Large intestine (tissue), 3 donors: ENCODE measurements around the gene PNMA1. TPM values are rescaled to one million over a fixed set of nuclear protein-coding genes. Genes with fewer than 3 reads are reported as not detected.
A peak's percentile ranks its signal among the peaks of the same experiment; 100 is the strongest.

ENCODE experiments used
- DNase-seq, 2 donors: peaks; one replicate each; pipeline versions ENCODE4 v3.0.0 to v3.0.0-alpha.2; 2013
- H3K27ac ChIP-seq: one replicate; pipeline ENCODE4 v1.5.1; 2013; ENCODE audit warnings: low read length
- H3K27me3 ChIP-seq: 2 replicates; pipeline ENCODE4 v1.6.1; 2013; ENCODE audit warnings: low read length; ENCODE audit not compliant: control insufficient read depth, insufficient read depth
- H3K36me3 ChIP-seq: 2 replicates; pipeline ENCODE4 v1.6.1; 2013; ENCODE audit warnings: low read length; ENCODE audit not compliant: control insufficient read depth, insufficient read depth
- H3K4me1 ChIP-seq: one replicate; pipeline ENCODE4 v1.6.1; 2013; ENCODE audit warnings: low read length; ENCODE audit not compliant: control insufficient read depth, insufficient read depth
- H3K4me3 ChIP-seq: one replicate; pipeline ENCODE4 v1.5.1; 2013; ENCODE audit warnings: low read length
- H3K9me3 ChIP-seq: one replicate; pipeline ENCODE4 v1.6.1; 2013; ENCODE audit warnings: mild to moderate bottlenecking, low read depth, low read length, moderate library complexity; ENCODE audit not compliant: control insufficient read depth
- WGBS: methylation state at CpG from one replicate; pipeline ENCODE4 v1.1.5; 2013; ENCODE audit warnings: low lambda C conversion rate; ENCODE audit not compliant: insufficient coverage; 5-methylcytosine and 5-hydroxymethylcytosine counted together
- polyA plus RNA-seq: library from polyadenylated mRNA; unstranded; fragments of 120-200 nt; gene quantifications from one replicate; pipeline ENCODE4 v1.2.1, GENCODE V29; 2013

Gene PNMA1
- polyA plus RNA-seq, 1 donor: 34.9 TPM

DNA sequence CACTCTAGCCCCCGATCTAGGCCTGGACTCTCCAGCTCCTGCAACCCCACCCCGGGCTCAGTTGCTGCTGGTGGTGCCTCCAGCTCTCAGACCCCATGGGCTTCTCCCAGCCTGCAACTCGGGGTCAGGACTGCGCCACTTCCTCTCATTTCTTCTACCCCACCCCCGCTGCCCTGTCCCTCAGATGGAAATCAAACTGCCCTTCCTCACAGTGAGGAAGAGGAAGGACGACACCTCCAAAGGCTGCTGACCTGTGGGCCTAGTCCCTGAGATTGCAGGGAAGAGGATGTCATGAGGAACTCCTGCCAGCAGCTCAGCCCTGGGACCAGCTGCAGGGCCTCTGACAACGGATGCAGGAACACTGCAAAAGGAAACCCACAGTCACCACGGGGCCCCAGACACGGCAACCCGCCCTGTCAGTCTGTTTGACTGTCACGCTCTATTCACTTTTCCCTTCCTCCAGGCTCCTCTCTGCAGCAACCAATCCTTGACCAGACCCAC is 29.3 kb upstream of the PNMA1 start:
- Histone ChIP-seq H3K27me3 (no peaks in the 10 kb centered on the region), H3K27ac (peak overlapping the region; percentile 87), H3K9me3 (no peaks in the 10 kb centered on the region), H3K36me3 (peaks cover 15% of the 10 kb centered on the region), H3K4me3 (no peak overlapping the region), H3K4me1 (peaks cover 89% of the 10 kb centered on the region)
- DNase-seq: peak in 1 of 2 donors; percentile 70
- WGBS: no CpG with 5 or more reads among the region's 11 CpGs

DNA sequence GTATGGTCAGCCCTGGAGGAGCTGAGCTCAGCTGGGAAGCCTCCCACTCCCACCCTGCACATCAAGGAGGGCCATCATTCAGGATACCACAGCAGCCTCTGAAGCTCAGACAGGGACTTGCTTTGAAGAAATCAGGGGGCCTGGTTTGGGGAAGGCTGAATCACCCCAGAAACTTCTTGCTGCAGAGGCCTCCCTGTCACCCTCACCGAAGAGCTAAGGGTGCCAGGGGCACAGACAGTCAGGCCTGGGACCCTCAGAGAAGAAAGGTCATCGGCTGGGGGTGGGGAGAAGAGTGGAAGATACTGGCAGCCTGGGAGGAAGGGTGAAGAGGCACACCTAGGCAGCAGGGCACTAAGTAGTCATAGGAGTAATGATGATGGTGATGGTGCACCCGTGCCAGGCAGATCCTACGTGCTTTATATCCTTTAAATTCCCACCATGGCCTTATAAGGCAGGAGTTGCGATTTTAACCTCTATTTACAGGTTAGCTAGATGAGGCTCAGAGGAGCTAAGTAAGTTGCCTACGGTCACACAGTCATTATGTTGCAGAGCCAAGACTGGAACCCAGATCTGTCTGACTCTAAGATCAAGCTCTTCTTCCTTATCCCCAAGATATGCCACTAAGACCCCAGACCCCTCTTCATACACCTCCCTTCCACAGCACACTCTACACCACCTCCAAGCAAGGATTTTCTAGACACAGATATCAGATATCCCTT is 28.5 kb upstream of the PNMA1 start:
- H3K36me3 ChIP-seq: peaks cover 20% of the 10 kb centered on the region
- H3K9me3 ChIP-seq: no peaks in the 10 kb centered on the region
- peak overlapping the region; percentile 87 for H3K27ac ChIP-seq
- H3K4me1 ChIP-seq: peaks cover 87% of the 10 kb centered on the region
- WGBS: no CpG with 5 or more reads among the region's 6 CpGs
- peak in 1 of 2 donors; percentile 1 for DNase-seq
- H3K4me3 ChIP-seq: no peak overlapping the region
- no peaks in the 10 kb centered on the region for H3K27me3 ChIP-seq

DNA sequence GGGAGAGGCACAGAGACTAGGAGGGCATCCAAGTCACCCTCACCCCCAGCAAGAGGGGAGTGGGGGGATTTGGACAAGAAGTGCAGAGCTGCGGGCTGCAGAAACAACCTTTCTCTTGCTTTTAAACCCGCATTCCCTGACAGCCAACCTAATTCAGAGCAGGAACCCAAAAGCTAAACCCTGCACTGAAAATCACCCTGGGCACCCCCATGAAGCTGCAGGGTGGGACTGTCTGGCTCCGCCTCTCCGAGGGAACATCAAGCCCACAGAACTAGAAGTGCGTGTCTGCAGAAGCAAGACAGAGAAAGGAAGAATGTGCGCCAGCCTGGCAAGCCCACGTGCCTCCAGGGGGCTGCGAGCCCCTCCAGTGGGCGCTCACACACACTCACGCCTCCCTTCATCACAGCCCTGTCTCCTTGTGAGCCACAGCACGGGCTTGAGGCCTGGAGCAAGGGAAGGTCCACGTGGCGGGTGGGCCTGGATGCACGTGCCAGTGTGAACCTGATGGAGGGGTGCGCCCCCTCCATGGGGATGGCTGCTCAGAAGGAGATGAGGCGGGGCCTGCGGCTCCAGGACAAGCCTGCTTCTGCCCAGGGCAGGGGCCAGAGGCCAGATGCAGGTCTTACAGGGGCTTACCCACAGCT is 27.8 kb upstream of the PNMA1 start:
- Histone ChIP-seq H3K9me3 (no peaks in the 10 kb centered on the region), H3K4me3 (no peak overlapping the region), H3K36me3 (peaks cover 23% of the 10 kb centered on the region), H3K27ac (peak overlapping the region; percentile 87), H3K4me1 (peaks cover 81% of the 10 kb centered on the region), H3K27me3 (no peaks in the 10 kb centered on the region)
- peak in 1 of 2 donors; percentile 35 for DNase-seq
- no CpG with 5 or more reads among the region's 17 CpGs for WGBS

DNA sequence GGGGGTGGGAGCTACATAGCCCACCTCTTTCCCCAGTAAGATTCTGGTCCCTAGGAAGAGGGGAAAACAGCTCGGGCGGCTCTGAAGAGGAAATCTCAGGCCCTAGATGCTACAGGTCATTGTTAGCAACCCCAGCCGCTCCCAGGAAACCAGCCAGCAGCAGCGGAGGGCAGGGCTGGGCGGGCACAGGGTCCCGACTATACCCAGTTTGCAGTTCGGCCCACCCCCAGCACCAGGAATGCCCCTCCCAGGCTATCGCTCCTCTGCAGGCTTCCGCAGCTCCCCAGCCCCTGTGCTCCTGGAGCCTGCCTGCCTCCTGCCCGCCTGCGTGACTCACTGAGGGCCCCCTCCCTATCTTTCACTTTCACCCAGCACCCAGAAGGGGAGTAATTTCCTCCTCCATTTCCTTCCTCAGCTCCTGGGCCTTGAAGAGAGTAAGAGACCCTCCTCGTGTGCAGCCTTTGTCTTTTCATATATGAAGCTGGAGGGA is 27.2 kb upstream of the PNMA1 start:
- H3K9me3 ChIP-seq: no peaks in the 10 kb centered on the region
- peak overlapping the region; percentile 87 for H3K27ac ChIP-seq
- WGBS: no CpG with 5 or more reads among the region's 12 CpGs
- no peaks in the 10 kb centered on the region for H3K27me3 ChIP-seq
- H3K4me1 ChIP-seq: peaks cover 75% of the 10 kb centered on the region
- peaks cover 29% of the 10 kb centered on the region for H3K36me3 ChIP-seq
- DNase-seq: peak; percentile 83 to 90
- no peak overlapping the region for H3K4me3 ChIP-seq

DNA sequence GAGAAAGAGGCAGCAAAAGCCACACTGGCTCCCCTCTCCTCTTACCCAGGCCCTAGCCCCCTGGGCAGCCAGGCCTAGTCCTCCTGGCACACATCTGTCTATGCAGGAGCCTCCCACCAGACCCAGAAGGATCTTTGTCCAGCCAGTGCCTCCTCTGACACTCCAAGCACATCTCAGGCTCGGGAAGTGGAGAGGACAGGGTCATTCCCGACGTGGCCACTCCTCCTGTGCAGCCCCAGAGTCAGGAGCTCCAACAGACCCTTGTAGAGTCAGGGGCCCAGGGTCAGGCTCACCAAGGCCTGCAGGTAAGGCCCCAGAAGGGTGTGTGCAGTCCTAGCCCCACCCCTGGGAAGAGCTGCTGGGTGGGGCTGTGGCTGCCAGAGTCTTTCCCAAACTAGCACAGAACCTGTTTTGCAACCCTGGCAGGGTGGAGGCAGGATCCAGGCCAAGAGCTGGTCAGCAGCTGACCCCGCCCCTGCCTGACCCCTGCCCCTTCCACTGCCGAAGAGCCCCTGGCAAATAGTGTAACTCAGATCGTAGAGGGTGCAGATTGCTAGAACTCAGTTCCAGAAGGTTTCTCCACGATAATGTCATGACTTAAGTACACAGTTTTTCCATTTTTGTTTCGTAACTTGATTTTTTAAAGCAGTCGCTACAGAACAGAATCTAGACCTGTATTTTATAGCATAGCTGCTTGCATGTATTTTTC is 26.6 kb upstream of the PNMA1 start:
- WGBS: 14% methylated on average over 2 of the region's 9 CpGs
- Histone ChIP-seq H3K27me3 (no peaks in the 10 kb centered on the region), H3K36me3 (peaks cover 31% of the 10 kb centered on the region), H3K9me3 (no peaks in the 10 kb centered on the region), H3K4me3 (no peak overlapping the region), H3K27ac (peak overlapping the region; percentile 87), H3K4me1 (peaks cover 68% of the 10 kb centered on the region)
- peak in 1 of 2 donors; percentile 87 for DNase-seq

DNA sequence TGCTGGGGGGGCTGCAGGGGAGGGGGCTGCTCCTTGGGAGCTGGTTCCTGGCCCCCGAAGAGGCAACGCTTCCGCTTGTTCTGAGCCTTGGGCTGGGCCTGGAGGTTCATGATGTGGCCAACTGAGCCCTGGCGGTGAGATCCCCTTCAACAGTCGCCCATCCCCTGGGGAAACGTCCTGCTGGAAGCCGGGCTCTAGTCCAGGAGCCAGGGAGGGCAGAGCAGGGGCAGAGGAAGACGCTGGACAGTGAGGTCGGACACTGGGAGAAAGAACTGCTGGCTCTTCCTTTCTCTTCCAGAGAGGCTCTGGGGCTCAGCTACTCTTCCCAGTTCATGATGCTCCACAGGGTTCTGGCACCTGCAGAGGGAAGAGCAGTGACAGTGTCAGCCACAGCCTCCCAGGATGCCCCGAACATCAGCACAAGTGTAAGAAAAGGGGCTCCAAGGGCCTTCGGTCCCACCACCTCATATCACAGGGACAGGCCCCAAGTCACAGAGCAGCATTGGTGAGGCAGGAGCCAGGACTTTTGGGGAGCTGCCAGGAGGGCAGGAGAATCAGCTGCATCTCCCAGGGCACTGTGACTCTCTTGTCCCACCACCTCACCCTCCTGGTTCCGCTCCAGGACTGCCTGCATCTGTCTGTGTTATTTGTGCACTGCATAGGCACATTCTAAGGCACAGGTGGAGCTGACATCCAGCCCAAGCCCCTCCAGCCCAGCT is 25.9 kb upstream of the PNMA1 start:
- Histone ChIP-seq H3K4me1 (peaks cover 61% of the 10 kb centered on the region), H3K4me3 (no peak overlapping the region), H3K27ac (peak overlapping the region; percentile 87), H3K9me3 (no peaks in the 10 kb centered on the region), H3K36me3 (peaks cover 37% of the 10 kb centered on the region), H3K27me3 (no peaks in the 10 kb centered on the region)
- DNase-seq: peak in 1 of 2 donors; percentile 2
- no CpG with 5 or more reads among the region's 12 CpGs for WGBS

DNA sequence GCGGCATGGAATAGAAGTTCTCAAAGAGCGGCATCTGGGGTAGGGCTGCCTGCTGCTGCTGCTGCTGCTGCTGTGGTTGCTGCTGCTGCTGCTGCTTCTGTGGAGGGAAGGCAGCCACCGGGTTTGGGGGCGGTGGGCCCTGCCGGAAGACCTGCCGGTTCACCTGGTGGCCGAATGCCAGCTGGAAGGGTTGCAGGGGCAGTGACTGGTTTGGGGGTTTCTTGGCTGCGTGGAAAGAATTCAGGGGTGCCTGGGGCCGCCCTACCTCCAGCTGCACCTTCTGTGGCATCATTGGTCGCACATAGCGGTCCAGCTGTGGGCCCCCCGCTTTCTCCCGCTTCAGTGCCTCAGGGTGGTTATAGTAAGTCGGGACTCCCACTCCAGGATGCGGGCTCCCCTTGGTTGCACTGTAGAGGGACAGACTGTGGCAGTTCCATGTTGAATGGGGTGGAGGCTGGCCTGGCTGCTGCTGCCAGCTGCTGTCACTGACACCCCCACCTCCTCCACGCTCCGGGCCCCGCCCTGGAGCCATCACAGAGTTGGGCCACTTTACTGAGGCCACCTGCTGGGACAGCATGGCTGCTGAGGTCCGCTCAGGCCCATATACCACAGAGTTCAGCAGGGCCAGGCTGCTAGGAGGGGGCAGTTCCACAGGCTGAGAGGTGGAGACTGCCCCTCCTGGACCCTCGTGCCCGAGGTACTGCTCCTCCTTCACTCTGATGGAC is 25.2 kb upstream of the PNMA1 start:
- Histone ChIP-seq H3K36me3 (peaks cover 44% of the 10 kb centered on the region), H3K27me3 (no peaks in the 10 kb centered on the region), H3K27ac (no peak overlapping the region), H3K4me1 (peaks cover 54% of the 10 kb centered on the region), H3K9me3 (no peaks in the 10 kb centered on the region), H3K4me3 (no peak overlapping the region)
- no CpG with 5 or more reads among the region's 21 CpGs for WGBS
- DNase-seq: peak in 1 of 2 donors; percentile 2

DNA sequence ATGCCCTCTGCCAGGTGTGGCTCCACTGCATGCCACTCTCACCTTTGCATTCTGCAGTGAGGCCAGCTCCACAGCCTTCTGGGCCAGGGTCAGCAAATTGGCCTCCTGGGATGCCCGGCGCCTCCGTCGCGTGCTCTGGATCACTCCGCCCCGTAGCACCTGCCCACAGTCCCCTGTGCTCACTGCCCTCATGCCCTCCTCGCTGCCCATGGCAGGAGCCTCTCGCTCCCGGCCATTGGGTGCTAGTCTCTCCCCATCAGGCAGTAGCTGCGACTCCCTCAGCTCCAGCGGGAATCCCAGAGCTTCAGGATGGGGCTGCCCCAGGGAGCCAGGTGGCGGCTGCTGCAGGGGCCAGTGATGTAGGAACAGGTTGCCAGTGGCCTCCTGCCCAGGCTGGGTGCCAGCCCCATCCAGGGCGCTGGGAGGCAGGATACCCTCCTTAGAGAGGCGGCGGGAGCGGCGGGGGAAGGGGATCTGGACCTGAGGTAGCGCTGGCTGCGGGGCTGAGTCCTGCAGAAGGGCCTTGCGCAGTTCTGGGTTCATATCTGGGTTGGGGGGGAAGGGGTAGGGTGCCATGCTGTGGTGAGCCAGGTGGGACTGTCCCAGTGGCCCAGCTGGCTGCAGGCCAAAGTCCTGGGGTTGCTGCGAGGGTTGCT is 24.5 kb upstream of the PNMA1 start:
- H3K27ac ChIP-seq: no peak overlapping the region
- H3K36me3 ChIP-seq: peaks cover 47% of the 10 kb centered on the region
- WGBS: no CpG with 5 or more reads among the region's 22 CpGs
- DNase-seq: no peak
- H3K9me3 ChIP-seq: no peaks in the 10 kb centered on the region
- no peaks in the 10 kb centered on the region for H3K27me3 ChIP-seq
- H3K4me1 ChIP-seq: peaks cover 47% of the 10 kb centered on the region
- no peak overlapping the region for H3K4me3 ChIP-seq

DNA sequence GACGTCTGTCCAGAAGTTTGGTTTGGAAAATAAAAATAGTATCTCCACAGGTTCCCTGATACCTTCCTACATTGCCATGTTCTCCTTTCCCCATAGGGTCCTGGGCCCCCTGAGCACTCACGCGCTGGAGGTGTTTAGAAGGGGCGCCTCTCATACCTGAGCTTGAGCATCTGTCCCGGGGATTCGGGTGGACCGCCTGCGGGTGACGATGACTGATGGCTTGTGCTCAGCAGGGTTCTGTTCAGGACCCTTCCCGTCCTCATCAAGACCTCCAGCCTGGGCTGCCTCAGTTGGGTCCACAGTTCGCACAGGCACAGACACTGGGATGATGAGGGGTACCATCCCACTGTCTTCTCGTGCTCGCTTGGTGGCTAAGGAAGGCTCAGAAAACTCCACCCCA is 22.7 kb upstream of the PNMA1 start:
- H3K9me3 ChIP-seq: no peaks in the 10 kb centered on the region
- no peak overlapping the region for H3K4me3 ChIP-seq
- H3K27me3 ChIP-seq: no peaks in the 10 kb centered on the region
- H3K4me1 ChIP-seq: peaks cover 29% of the 10 kb centered on the region
- H3K27ac ChIP-seq: no peak overlapping the region
- DNase-seq: no peak
- no CpG with 5 or more reads among the region's 13 CpGs for WGBS
- H3K36me3 ChIP-seq: peaks cover 57% of the 10 kb centered on the region
